Astrocyte of the spinal cord (primary cell): ENCODE results near the gene CYP27B1.

Source experiments
- DNase-seq: peaks from one replicate; pipeline ENCODE4 v3.0.0; 2011; ENCODE audit warnings: low read depth, low spot score
- H3K4me3 ChIP-seq: 2 replicates; pipeline ENCODE4 v1.5.1; 2011; ENCODE audit warnings: low read depth, mild to moderate bottlenecking, low read length, moderate library complexity
- in situ Hi-C: cut with HindIII; loops from 2 replicates; pipeline ENCODE4 v1.10.0; 2017; ENCODE audit warnings: low sequenced_read_pairs
- TF ChIP-seq, protein P1 (sequence below): IDR thresholded peaks from 2 replicates; pipeline ENCODE4 v1.5.1; 2012; ENCODE audit warnings: low read depth, mild to moderate bottlenecking, low read length, inconsistent platforms

CYP27B1 gene

GRCh38 chr12:57729321-57729844, 37.5 kb downstream of the CYP27B1 start:
- in situ Hi-C loops: no loop called here
- DNase-seq: no peak
- TF ChIP-seq, protein P1, sequence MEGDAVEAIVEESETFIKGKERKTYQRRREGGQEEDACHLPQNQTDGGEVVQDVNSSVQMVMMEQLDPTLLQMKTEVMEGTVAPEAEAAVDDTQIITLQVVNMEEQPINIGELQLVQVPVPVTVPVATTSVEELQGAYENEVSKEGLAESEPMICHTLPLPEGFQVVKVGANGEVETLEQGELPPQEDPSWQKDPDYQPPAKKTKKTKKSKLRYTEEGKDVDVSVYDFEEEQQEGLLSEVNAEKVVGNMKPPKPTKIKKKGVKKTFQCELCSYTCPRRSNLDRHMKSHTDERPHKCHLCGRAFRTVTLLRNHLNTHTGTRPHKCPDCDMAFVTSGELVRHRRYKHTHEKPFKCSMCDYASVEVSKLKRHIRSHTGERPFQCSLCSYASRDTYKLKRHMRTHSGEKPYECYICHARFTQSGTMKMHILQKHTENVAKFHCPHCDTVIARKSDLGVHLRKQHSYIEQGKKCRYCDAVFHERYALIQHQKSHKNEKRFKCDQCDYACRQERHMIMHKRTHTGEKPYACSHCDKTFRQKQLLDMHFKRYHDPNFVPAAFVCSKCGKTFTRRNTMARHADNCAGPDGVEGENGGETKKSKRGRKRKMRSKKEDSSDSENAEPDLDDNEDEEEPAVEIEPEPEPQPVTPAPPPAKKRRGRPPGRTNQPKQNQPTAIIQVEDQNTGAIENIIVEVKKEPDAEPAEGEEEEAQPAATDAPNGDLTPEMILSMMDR: no peak
- no peak overlapping the region for H3K4me3 ChIP-seq

DNA sequence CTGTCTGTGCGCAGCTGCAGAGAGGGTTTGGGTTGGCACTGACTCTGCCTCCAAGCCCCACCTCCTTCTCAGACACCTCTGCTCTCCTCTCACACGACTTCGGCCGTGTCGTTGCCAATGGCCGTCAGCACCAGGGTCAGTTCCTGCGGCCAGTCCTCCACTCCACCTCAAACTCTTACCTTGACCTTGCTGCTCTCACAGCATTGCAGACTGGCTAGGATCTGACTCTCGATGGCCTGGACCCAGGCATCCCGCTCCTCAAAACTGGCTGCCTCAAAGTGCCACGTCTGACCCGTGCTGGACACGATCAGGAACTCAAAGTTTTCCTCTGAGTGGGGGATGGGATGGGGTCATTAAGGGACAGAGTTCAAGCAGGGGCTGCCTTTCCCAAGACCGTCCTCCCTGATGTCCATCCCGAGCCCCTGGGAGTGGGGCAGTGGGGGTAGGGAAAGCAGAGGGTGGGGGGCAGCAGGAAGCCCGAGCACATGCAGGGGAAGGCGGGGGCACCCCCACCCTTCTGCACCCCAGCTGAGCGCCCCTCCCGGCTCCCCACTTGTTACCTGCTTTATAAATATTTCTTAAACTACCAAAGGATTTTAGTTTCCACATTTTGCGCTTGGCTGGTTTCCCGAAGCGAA, 39.0 kb downstream of the CYP27B1 start:
- no peak for DNase-seq
- TF ChIP-seq, protein P1: no peak
- no peak overlapping the region for H3K4me3 ChIP-seq
- in situ Hi-C loops: no loop called here

DNA sequence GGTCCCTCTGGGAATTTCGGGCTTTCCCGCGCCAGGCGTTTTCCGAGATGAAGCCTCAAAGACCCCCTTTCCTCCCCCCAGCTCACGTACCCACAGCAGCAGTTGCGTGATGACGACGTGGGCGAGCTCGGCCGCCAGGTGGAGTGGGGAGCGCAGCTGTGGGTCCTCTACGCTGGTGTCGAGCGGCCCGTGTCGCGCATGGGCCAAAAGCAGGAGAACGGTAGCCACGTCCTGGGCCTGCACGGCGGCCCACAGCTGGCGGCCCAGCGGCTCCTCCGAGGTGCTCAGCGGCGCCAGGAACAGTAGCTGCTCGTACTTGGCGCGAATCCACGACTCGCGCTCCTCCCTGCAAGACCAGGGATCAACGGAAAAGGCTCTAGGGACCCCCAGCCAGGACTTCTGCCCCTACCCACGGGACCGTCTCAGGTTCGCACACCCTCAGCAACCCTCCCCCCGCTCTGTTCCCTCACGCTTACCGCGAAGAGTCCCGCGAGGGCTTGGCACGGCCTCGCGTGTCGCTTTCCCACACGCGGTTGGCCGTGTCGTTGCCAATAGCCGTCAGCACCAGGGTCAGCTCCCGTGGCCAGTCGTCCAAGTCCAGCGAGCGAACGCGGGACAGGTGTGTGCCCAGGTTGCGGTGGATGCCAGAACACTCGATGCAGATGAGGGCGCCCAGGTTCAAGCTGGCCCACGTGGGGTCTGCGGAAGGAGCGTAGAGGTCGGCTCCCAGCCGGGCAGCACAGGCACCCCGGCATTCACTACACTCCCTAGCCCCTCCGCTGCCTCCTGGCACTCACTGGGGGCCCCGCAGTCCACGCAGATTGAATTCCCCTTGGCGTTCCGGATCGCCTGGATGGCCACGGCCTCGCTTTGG, 39.8 kb downstream of the CYP27B1 start:
- TF ChIP-seq, protein P1: peak; percentile 43
- peak overlapping the region; percentile 78 for H3K4me3 ChIP-seq
- in situ Hi-C loops: no loop called here
- peak; percentile 33 for DNase-seq

- in situ Hi-C loops: no loop called here
- peak overlapping the region; percentile 78 for H3K4me3 ChIP-seq
- DNase-seq: peak; percentile 75
- TF ChIP-seq, protein P1: peak; percentile 90
Measured at GRCh38 chr12:57726151-57726883, 40.6 kb downstream of the CYP27B1 start.

DNA sequence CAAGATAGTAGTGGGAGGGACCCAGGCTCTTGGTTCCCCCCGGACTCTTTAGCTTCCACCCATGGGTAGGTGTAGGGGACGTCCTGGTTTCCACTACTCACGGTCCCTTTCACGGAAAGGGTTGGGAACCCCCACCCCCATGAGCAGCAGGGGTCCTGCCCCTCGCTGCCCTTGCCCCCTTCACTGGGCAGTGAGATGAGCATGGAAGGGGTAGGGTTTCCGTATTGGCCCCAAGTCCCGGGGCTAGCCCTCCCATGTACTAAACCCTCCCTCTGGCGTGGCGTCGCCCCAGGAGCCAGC, 41.1 kb downstream of the CYP27B1 start:
- H3K4me3 ChIP-seq: peak overlapping the region; percentile 78
- TF ChIP-seq, protein P1: no peak
- no peak for DNase-seq
- in situ Hi-C loops: no loop called here

DNA sequence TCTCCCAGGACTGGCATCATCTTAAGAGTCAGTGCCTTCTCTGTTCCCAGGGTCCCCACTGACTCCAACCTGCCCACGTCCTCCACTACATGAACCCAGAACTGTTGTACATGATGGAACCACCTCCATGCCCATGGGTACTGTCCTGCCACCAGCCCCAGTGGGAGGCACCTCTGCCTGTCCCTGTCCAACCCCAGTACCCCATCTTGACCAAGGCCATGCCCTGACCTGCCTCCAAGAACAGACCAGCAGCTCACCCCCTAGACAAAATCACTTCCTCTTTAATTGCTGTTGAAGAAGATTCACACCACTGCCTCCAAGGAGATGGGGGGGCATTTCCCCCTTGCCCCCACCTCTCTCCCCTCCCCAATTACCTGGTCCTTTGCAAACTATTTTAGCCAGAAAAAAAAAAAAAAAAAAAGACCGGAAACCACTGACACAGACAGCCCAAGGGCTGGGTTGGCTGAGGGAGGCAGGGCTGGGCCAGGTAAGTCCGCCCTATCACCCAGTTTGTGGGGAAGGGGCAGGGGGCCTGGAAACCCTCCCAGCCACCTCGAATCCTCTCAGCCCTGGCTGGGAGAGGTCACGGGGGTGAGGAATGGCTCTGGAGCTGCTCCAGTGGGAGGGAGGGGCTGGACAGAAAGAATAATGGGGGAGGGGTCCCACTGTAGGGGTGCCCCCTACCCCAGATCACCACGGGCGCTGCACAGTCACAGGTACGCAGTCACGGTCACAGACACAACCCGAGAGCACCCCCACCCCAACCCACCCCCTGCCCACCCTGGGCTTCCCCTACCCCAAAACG, 41.7 kb downstream of the CYP27B1 start:
- in situ Hi-C loops: no loop called here

More for the DNA sequence above, 41.7 kb downstream of the CYP27B1 start:
- no peak for DNase-seq
- TF ChIP-seq, protein P1: no peak
- no peak overlapping the region for H3K4me3 ChIP-seq
